Measurements from ENCODE around the gene CGREF1.

CGREF1 gene

GRCh38 chr2:27053321-27053720 lies 65.6 kb downstream of the CGREF1 start:
- no peaks in the 10 kb centered on the region for H3K4me1 ChIP-seq (ENCODE audit: insufficient read depth, low read length)
- no peaks in the 10 kb centered on the region for H3K9me3 ChIP-seq (ENCODE audit: control insufficient read depth, insufficient read depth, low read length)
- no peak overlapping the region for H3K9ac ChIP-seq (ENCODE audit: low read depth, low read length)
- H3K36me3 ChIP-seq (ENCODE audit: insufficient read depth, low read length) = peaks cover 6% of the 10 kb centered on the region

GRCh38 chr2:27051902-27052645 lies 66.9 kb downstream of the CGREF1 start:
- no peaks in the 10 kb centered on the region for H3K4me1 ChIP-seq (ENCODE audit: insufficient read depth, low read length)
- peaks cover 6% of the 10 kb centered on the region for H3K36me3 ChIP-seq (ENCODE audit: insufficient read depth, low read length)

DNA sequence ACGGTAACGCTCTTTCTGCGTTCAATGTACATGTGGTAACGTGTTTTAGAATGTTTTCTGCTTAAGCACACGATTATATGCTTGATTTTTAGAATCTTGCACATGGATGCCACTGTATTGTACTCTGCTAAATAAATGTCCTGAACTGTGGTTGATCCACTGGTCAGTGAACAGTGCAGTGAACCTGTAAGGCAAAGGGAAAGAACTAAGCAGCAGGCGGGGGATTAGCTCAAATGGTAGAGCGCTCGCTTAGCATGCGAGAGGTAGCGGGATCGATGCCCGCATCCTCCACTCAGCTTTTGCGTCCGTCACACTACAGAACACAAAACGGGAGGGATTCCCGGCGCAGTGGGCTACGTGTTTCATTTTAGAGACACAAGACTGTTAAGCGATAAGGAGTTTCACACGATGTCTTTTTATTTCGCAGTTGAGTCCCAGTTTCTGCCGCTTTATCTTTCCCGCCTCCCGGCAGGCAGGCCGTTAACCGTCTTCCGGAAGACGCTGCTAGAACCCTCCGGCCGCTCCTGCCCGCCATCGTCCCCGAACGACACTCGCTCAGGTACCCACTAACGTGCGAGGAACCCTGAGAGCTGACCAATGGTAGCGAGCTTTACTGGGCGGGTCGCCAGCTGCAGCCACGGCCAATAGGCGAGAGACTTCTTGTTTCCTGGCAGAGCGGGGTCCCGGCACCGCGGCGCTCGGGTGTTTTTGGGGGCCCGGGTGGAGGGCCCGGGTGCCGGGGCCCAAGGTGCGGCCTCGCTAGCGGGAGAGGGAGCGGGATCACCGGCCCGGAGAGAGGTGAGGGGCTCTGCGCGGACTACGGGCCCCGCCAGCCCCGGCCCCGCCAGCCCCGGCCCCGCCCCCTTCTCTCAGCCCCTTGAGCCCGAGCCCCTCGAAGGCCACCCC lies 67.7 kb downstream of the CGREF1 start, which contains the start of gene AGBL5:
Gene AGBL5, plus strand, starts transcription at position 673 of the 906 bp plus-strand sequence. CDS start 1,291 bp downstream, outside the sequence.
- peak within 1 kb of the TSS; percentile 93 for H3K9ac ChIP-seq (ENCODE audit: low read depth, low read length)
- H3K36me3 ChIP-seq (ENCODE audit: insufficient read depth, low read length) = peaks cover 6% of the 10 kb centered on the region
- H3K4me1 ChIP-seq (ENCODE audit: insufficient read depth, low read length) = no peaks in the 10 kb centered on the region
- H3K9me3 ChIP-seq (ENCODE audit: control insufficient read depth, insufficient read depth, low read length) = no peaks in the 10 kb centered on the region

More at GRCh38 chr2:27051902-27052645, 66.9 kb downstream of the CGREF1 start:
- Histone ChIP-seq H3K9me3 (ENCODE audit: control insufficient read depth, insufficient read depth, low read length) (no peaks in the 10 kb centered on the region), H3K9ac (ENCODE audit: low read depth, low read length) (peak overlapping the region; percentile 93)
